ENCODE data around the gene ACLY. TPM values are rescaled to one million over a fixed set of nuclear protein-coding genes. Genes with fewer than 3 reads are reported as not detected.
"Not testable (repeated sequence)": the region's sequence is repeated elsewhere in the genome, so short reads cannot be mapped to it uniquely, and the experiment has no call there.

ACLY gene
- total RNA-seq, 1 experiment from 2014 or later: 350 TPM

DNA sequence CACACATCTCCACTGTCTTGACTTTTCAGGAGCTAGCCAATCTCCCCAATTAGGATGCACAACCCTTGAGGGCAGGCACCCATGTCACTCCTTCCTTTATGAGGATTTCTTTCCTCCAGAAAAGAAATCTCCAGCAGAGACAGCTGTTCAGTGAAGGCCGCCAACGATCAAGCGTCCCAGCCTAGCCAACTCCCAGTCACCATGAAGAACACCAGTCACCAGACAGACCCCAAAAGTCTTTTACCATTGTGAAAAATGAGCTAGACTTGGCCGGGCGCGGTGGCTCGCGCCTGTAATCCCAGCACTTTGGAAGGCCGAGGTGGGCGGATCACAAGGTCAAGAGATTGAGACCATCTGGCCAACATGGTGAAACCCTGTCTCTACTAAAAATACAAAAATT, 88.8 kb downstream of the ACLY start:
- ATAC-seq; CTCF ChIA-PET; H3K9me3 Mint-ChIP-seq; H3K27me3 Mint-ChIP-seq (ENCODE audit: low read depth); H3K4me1 Mint-ChIP-seq; H3K4me3 Mint-ChIP-seq; POLR2A ChIA-PET; DNase-seq (ENCODE audit: low spot score); H3K27ac Mint-ChIP-seq: not testable (repeated sequence)
- H3K36me3 Mint-ChIP-seq: peaks cover 58% of the 10 kb centered on the region

DNA sequence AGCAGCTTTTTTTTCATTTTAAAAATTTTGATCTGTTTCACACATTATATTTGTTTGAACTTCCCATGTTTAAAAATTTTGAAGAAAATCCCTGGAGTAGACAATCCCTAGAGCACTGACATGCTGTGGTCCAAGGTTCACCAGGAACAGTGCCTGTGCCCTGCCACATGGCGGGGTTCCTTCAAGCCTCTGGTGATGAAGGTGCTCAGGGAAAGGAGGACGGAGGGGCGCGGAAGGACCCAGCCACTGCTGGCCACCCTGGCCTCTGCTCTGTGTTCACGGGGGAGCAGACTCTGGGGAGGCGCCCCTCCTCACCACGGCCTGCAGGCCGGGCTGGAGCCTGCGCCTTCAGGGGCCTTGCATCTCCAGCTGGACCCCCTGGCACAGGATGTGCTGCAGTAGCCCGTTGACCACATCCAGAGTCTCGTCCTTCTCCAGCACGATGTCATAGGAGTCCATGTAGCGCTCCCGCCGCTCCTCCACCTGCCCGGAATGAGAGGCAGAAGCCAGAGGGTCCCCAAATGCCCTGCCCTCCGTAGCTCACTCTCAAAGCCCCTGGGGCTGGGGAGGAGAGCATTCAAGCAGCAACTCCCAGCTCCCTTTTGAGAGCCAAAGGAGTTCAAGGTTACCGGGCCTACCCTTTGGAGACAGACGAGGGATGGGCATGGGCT, 93.4 kb downstream of the ACLY start:
- H3K4me1 Mint-ChIP-seq: no peaks in the 10 kb centered on the region
- ATAC-seq (no peak), DNase-seq (ENCODE audit: low spot score) (no peak)
- POLR2A ChIA-PET: no interaction called here
- peaks cover 37% of the 10 kb centered on the region for H3K36me3 Mint-ChIP-seq
- no peak overlapping the region for H3K27ac Mint-ChIP-seq
- CTCF ChIA-PET: interaction anchor here (0.9 to 2.1 kb wide), 2 partner anchors 40 to 134 kb away, joined by 3 to 9 read pairs; partner anchors contain the start of gene KLHL11
- no peaks in the 10 kb centered on the region; the same call in 1 of the 2 replicates for H3K27me3 Mint-ChIP-seq (ENCODE audit: low read depth)
- TF ChIP-seq, protein P1, sequence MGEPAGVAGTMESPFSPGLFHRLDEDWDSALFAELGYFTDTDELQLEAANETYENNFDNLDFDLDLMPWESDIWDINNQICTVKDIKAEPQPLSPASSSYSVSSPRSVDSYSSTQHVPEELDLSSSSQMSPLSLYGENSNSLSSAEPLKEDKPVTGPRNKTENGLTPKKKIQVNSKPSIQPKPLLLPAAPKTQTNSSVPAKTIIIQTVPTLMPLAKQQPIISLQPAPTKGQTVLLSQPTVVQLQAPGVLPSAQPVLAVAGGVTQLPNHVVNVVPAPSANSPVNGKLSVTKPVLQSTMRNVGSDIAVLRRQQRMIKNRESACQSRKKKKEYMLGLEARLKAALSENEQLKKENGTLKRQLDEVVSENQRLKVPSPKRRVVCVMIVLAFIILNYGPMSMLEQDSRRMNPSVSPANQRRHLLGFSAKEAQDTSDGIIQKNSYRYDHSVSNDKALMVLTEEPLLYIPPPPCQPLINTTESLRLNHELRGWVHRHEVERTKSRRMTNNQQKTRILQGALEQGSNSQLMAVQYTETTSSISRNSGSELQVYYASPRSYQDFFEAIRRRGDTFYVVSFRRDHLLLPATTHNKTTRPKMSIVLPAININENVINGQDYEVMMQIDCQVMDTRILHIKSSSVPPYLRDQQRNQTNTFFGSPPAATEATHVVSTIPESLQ (CRISPR knock-in tag; IDR thresholded peaks at IDR 0.05): no peak
- TF ChIP-seq, protein P2, sequence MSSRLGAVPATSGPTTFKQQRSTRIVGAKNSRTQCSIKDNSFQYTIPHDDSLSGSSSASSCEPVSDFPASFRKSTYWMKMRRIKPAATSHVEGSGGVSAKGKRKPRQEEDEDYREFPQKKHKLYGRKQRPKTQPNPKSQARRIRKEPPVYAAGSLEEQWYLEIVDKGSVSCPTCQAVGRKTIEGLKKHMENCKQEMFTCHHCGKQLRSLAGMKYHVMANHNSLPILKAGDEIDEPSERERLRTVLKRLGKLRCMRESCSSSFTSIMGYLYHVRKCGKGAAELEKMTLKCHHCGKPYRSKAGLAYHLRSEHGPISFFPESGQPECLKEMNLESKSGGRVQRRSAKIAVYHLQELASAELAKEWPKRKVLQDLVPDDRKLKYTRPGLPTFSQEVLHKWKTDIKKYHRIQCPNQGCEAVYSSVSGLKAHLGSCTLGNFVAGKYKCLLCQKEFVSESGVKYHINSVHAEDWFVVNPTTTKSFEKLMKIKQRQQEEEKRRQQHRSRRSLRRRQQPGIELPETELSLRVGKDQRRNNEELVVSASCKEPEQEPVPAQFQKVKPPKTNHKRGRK (CRISPR knock-in tag; IDR thresholded peaks at IDR 0.05; ENCODE audit: borderline replicate concordance): no peak
- TF ChIP-seq, protein P3, sequence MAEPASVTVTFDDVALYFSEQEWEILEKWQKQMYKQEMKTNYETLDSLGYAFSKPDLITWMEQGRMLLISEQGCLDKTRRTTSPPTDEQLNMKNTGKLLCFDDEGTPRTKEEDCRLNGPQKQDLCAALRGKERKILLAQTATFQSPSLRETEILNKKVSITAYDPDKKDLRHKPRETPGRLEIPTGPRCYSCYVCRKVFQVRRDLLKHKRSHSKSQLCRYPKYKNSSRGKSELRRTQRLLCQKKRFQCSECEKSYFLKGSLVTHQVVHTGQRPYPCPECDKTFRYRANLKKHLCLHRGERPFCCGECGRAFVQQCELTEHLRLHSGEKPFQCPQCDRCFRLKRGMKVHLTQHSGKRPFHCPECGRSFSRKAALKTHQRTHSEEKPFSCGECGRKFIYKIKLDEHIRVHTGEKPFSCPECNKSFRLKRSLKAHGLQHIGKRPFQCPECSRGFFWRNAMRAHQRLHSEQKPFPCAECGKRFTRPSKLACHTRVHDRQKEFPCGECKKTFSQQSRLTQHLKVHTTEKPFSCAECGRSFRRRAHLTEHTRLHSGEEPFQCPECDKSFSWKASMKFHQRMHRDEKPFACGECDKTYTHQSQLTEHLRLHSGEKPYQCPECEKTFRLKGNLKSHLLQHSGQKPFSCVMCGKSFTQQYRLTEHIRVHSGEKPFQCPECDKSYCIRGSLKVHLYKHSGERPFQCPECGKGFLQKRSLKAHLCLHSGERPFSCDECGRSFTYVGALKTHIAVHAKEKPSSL (CRISPR knock-in tag; conservative IDR thresholded peaks at IDR 0.05): no peak
- TF ChIP-seq RELA (CRISPR knock-in tag; IDR thresholded peaks at IDR 0.05; ENCODE audit: borderline replicate concordance) (no peak), NFATC4 (CRISPR knock-in tag; IDR thresholded peaks at IDR 0.05) (no peak), ZNF416 (CRISPR knock-in tag; IDR thresholded peaks at IDR 0.05) (no peak), NR2C2 (CRISPR knock-in tag; IDR thresholded peaks at IDR 0.05) (no peak), ATF1 (CRISPR knock-in tag; IDR thresholded peaks at IDR 0.05) (no peak), NFYB (CRISPR knock-in tag; conservative IDR thresholded peaks at IDR 0.05; ENCODE audit: low read depth) (no peak), GABPB1 (CRISPR knock-in tag; IDR thresholded peaks at IDR 0.05) (no peak)
- TF ChIP-seq, protein P4, sequence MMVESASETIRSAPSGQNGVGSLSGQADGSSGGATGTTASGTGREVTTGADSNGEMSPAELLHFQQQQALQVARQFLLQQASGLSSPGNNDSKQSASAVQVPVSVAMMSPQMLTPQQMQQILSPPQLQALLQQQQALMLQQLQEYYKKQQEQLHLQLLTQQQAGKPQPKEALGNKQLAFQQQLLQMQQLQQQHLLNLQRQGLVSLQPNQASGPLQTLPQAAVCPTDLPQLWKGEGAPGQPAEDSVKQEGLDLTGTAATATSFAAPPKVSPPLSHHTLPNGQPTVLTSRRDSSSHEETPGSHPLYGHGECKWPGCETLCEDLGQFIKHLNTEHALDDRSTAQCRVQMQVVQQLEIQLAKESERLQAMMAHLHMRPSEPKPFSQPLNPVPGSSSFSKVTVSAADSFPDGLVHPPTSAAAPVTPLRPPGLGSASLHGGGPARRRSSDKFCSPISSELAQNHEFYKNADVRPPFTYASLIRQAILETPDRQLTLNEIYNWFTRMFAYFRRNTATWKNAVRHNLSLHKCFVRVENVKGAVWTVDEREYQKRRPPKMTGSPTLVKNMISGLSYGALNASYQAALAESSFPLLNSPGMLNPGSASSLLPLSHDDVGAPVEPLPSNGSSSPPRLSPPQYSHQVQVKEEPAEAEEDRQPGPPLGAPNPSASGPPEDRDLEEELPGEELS (CRISPR knock-in tag; IDR thresholded peaks at IDR 0.05): no peak
- TF ChIP-seq, protein P5, sequence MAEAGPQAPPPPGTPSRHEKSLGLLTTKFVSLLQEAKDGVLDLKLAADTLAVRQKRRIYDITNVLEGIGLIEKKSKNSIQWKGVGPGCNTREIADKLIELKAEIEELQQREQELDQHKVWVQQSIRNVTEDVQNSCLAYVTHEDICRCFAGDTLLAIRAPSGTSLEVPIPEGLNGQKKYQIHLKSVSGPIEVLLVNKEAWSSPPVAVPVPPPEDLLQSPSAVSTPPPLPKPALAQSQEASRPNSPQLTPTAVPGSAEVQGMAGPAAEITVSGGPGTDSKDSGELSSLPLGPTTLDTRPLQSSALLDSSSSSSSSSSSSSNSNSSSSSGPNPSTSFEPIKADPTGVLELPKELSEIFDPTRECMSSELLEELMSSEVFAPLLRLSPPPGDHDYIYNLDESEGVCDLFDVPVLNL (CRISPR knock-in tag; IDR thresholded peaks at IDR 0.05; ENCODE audit: borderline replicate concordance, low read depth): no peak
- TF ChIP-seq, protein P6, sequence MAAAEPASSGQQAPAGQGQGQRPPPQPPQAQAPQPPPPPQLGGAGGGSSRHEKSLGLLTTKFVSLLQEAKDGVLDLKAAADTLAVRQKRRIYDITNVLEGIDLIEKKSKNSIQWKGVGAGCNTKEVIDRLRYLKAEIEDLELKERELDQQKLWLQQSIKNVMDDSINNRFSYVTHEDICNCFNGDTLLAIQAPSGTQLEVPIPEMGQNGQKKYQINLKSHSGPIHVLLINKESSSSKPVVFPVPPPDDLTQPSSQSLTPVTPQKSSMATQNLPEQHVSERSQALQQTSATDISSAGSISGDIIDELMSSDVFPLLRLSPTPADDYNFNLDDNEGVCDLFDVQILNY (CRISPR knock-in tag; IDR thresholded peaks at IDR 0.05): no peak
- TF ChIP-seq, protein P7, sequence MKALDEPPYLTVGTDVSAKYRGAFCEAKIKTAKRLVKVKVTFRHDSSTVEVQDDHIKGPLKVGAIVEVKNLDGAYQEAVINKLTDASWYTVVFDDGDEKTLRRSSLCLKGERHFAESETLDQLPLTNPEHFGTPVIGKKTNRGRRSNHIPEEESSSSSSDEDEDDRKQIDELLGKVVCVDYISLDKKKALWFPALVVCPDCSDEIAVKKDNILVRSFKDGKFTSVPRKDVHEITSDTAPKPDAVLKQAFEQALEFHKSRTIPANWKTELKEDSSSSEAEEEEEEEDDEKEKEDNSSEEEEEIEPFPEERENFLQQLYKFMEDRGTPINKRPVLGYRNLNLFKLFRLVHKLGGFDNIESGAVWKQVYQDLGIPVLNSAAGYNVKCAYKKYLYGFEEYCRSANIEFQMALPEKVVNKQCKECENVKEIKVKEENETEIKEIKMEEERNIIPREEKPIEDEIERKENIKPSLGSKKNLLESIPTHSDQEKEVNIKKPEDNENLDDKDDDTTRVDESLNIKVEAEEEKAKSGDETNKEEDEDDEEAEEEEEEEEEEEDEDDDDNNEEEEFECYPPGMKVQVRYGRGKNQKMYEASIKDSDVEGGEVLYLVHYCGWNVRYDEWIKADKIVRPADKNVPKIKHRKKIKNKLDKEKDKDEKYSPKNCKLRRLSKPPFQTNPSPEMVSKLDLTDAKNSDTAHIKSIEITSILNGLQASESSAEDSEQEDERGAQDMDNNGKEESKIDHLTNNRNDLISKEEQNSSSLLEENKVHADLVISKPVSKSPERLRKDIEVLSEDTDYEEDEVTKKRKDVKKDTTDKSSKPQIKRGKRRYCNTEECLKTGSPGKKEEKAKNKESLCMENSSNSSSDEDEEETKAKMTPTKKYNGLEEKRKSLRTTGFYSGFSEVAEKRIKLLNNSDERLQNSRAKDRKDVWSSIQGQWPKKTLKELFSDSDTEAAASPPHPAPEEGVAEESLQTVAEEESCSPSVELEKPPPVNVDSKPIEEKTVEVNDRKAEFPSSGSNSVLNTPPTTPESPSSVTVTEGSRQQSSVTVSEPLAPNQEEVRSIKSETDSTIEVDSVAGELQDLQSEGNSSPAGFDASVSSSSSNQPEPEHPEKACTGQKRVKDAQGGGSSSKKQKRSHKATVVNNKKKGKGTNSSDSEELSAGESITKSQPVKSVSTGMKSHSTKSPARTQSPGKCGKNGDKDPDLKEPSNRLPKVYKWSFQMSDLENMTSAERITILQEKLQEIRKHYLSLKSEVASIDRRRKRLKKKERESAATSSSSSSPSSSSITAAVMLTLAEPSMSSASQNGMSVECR (CRISPR knock-in tag; IDR thresholded peaks at IDR 0.05; ENCODE audit: borderline replicate concordance): no peak
- TF ChIP-seq, protein P8, sequence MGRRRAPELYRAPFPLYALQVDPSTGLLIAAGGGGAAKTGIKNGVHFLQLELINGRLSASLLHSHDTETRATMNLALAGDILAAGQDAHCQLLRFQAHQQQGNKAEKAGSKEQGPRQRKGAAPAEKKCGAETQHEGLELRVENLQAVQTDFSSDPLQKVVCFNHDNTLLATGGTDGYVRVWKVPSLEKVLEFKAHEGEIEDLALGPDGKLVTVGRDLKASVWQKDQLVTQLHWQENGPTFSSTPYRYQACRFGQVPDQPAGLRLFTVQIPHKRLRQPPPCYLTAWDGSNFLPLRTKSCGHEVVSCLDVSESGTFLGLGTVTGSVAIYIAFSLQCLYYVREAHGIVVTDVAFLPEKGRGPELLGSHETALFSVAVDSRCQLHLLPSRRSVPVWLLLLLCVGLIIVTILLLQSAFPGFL (CRISPR knock-in tag; IDR thresholded peaks at IDR 0.05; ENCODE audit: borderline replicate concordance): no peak
- no peaks in the 10 kb centered on the region for H3K9me3 Mint-ChIP-seq
- no peak overlapping the region for H3K4me3 Mint-ChIP-seq
